ENCODE data around the gene SLC6A18. TPM values are rescaled to one million over a fixed set of nuclear protein-coding genes. Genes with fewer than 3 reads are reported as not detected.

SLC6A18 gene
- total RNA-seq, 1 donor from 2014 or later: not detected

DNA sequence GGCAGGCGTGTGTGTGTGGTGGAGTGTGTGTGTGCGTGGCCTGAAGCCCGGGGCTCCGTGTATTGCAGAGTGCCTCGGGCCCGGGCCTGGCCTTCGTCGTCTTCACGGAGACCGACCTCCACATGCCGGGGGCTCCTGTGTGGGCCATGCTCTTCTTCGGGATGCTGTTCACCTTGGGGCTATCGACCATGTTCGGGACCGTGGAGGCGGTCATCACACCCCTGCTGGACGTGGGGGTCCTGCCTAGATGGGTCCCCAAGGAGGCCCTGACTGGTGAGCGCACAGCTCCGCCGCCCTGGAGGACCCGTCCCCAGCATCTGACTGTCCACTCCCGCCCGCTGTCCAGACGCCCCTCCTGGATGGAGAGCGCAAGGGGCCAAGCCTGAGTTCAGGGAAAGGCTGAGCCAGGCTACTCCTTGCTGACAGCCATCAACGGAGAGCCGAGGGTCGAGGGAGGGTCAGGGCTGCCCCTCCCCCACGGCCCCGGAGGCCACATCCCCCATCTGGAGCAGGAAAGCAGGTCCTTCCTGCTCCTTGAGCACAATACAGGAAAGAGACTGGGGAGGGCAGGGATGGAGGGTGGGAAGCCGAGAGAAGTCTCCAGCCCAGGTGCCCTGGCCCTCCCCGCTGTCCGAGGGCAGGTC lies 18.4 kb downstream of the SLC6A18 start:
- ATAC-seq: no peak
- no peak for DNase-seq (ENCODE audit: low spot score)
- intact Hi-C loops (cut with DNase I): no loop called here

DNA sequence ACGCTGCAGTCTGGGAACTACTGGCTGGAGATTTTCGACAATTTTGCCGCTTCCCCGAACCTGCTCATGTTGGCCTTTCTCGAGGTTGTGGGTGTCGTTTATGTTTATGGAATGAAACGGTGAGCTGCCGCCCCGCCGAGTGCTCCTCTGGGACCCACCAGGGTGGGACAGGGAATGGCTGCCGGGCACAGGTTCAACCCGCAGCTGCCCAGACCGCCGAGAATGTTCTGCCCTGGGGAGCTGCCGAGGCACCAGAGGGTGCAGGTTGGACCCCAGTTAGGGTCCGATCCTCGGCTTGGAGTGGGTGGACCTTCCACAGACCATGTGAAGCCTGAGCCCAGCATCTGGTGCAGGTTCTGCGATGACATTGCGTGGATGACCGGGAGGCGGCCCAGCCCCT lies 19.1 kb downstream of the SLC6A18 start:
- intact Hi-C loops (cut with DNase I): no loop called here
- ATAC-seq (no peak), DNase-seq (ENCODE audit: low spot score) (no peak)

DNA sequence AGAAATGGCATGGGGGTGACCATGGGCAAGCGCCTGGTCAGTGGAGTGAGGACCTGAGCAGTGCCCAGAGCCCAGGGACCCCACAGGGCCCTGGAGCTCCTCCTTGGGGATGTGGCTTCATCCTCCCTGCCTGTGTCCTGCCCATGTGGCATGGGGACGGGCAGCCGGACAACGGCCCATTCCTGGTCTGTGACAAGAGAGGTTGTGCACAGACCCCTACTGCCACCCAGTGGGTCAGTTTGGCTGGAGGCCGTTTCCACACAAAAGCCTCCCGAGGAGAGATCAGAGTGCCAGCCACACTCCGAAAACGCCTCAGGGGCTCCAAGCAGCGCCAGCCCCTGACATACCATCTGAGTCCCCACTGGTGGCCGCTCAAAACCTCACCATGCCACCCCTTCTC lies 19.8 kb downstream of the SLC6A18 start:
- intact Hi-C loops (cut with DNase I): no loop called here
- ATAC-seq (no peak), DNase-seq (ENCODE audit: low spot score) (no peak)

GRCh38 chr5:1245905-1246576 lies 20.9 kb downstream of the SLC6A18 start:
- DNase-seq (ENCODE audit: low spot score): no peak

DNA sequence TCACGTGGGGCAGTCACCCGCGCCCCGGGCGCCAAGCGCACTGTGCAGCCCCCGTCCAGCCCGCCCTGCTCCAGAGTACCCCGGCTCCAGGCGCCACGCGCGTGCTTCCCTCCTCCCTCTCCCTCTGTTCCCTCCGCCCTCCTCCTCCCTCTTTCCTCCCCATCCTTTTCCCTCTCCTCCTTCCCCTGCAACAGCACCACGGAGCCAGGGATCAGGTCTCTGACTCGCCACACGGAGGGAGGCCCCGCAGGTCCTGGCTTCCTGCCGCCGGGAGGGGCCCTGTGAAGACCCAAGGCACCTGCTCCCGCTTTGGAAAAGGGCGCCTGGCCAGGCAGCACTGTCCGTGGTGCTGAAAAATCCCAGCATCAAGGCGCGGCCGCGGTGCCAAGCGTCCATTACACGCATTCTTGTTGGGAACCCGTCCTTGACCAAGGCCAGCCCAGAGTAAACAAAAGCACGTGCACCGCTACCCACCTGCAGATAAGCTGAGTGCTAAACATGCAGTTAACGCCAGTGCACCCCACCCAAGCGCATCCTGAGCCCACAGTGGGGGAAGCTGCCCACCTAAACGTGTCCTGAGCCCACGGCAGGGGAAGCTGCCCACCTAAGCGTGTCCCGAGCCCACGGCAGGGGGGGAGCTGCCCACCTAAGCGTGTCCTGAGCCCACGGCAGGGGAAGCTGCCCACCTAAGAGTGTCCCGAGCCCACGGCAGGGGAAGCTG lies 21.7 kb downstream of the SLC6A18 start:
- no peak for DNase-seq (ENCODE audit: low spot score)
- intact Hi-C loops (cut with DNase I): no loop called here
- ATAC-seq: no peak

More at GRCh38 chr5:1245905-1246576, 20.9 kb downstream of the SLC6A18 start:
- intact Hi-C loops (cut with DNase I): no loop called here
- no peak for ATAC-seq

DNA sequence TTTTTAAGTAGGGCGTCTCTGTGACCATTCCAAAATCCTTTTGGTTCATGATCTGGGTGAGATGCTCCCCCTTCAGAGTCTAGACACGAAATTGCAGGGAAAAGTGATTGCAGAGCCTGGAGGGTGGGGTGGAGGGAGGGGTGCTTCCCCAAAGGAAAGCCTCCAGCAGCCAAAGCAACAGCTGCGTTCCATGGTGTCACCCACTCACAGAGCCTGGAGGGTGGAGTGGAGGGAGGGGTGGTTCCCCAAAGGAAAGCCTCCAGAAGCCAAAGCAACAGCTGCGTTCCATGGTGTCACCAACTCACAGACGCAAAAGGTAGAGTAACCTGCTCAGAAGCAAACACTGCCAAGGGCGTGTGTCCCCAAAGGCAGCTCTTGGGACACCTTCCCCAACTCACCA lies 22.6 kb downstream of the SLC6A18 start:
- intact Hi-C loops (cut with DNase I): no loop called here

DNA sequence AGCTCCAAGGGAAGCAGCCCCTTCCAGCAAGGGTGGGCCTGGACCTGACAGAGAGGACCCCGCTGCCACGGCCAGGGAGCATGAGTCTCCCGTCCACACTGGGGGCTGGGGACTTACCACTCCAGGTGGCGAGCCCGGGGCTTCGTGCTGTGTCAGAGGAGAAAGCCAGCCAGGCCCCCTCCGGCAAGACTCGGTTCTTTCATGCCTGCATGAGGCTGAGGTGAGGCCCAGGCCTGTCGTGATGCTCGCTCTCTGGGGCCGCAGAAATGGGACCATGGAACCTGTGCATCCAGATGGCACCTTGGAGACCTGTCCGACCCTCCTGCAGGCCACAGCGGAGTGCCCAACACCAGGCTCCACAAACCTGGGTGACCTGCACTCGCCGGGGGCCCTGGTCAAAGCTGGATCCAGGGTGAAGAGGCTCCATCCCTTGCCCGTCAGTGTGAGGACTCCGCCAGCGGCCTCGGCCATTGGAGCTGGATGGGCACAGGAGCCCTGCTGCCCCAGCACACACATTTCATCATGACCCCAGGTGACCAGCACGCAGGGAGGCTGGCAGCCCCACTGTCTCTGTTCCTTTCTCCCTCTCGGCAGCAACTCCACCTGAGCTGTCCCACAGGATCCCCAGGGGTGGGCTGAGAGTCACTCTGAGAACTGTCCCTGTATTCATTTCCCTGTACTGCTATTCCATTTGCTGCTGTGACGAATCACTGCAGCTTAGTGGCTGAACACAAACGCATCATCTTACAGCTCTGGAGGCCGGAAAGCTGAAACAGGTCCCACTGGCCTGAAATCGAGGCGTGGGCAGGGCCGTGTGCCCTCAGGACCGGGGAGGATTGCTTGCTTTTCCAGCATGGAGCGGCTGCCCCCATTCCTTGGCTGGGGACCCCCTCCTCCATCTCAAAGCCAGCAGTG lies 24.4 kb downstream of the SLC6A18 start:
- ATAC-seq (no peak), DNase-seq (ENCODE audit: low spot score) (no peak)
- intact Hi-C loops (cut with DNase I): no loop called here

More for the DNA sequence above, 22.6 kb downstream of the SLC6A18 start:
- DNase-seq (ENCODE audit: low spot score) (no peak), ATAC-seq (no peak)

DNA sequence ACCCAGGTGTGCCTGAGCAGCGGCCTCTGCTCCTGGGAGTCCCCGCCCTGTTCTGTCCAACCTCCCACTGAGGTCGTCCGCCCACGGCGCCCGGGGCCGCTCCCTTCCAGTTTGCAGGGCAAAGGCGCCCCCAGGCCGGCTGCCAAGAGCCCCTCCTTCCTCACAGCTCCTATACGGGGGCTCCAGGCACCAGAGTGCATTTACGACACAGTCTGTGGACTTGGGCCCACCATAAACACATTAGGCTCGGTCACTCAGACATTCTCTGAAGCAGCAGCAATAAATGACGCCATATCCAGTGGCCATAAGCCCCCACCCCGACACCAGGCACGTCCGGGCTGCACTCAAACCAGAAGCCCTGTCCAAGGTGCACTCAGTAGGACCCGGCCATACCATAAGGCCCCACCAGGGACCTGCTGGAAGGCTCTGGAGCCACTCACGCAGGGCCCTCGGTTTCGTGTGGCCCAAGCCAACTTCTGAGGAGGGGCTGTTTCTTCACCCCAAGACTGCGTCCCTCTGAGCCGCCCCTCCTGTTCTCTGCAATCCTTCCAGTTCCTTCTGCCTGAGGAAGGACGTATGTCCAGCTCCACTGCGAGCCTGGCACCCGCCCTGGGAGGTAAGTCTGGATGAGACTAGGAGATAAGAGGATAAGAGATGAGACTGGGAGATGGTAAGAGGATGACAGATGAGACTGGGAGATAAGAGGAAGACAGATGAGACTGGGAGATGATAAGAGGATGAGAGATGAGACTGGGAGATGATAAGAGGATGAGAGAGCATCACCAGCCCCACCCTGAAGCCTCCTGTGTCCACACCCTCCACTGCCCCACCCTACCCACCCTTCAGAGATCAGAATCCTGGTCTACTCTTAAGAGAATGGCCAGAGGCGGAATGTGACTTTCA lies 26.7 kb downstream of the SLC6A18 start:
- no peak for ATAC-seq
- intact Hi-C loops (cut with DNase I): no loop called here
- no peak for DNase-seq (ENCODE audit: low spot score)

- ATAC-seq (no peak), DNase-seq (ENCODE audit: low spot score) (no peak)
- intact Hi-C loops (cut with DNase I): no loop called here
Measured at GRCh38 chr5:1252681-1253080, 27.5 kb downstream of the SLC6A18 start.

DNA sequence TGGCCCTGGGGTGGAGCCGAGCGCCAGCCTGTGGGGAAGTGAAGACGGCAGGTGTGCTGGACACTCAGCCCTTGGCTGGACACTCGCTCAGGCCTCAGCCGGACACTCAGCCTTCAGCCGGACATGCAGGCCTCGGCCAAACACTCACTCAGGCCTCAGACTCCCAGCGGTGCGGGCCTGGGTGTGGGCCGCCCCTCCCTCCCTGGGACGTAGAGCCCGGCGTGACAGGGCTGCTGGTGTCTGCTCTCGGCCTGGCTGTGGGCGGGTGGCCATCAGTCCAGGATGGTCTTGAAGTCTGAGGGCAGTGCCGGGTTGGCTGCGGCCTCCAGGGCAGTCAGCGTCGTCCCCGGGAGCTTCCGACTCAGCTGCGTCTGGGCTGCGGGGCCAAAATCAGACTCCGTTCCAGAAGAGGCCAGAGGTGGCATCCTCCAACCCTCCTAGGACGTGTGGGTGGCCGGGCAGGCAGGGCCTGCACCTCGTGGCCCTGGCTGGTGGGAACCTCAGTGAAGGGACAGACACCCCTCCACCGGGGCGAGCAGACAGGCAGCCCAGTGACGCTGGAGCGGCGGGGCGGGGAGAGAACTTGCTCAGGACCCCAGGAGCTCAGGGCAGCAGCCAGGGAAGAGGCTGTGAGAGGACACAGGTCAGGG lies 28.4 kb downstream of the SLC6A18 start:
- intact Hi-C loops (cut with DNase I): no loop called here
- DNase-seq (ENCODE audit: low spot score) (no peak), ATAC-seq (no peak)

DNA sequence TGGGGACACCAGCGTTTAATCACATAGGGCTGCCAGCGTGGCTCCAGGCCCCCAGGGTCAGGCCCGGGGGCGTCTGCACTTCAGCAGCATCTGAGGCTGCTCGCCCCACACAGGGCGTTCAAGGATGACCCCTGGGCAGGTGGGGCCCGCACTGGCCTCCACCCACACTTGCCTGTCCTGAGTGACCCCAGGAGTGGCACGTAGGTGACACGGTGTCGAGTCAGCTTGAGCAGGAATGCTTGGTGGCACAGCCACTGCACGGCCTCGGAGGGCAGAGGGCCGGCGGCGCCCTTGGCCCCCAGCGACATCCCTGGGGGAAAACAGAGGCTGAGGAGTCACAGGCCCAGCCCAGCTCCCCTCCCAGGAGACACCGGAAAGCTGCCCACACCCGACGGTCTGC lies 29.0 kb downstream of the SLC6A18 start:
- DNase-seq (ENCODE audit: low spot score) (no peak), ATAC-seq (no peak)
- intact Hi-C loops (cut with DNase I): no loop called here

DNA sequence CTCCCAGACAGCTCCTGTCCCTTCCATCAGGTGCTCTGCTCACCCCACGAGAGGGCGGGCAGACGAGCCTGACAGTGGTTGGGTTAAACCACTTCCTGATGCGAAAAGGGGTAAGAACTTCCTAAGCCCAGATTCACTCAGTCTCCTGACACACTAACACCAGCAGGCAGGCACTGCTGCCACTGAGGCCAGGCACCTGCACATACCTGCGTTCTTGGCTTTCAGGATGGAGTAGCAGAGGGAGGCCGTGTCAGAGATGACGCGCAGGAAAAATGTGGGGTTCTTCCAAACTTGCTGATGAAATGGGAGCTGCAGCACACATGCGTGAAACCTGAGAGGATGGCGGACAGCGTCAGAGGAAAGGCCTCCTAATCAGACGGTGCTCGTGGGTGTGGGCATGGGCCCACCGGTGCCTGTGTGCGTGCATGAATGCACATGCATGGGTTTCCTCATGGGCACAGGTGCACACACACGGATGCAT lies 29.9 kb downstream of the SLC6A18 start:
- DNase-seq (ENCODE audit: low spot score) (no peak), ATAC-seq (no peak)
- intact Hi-C loops (cut with DNase I): no loop called here

- intact Hi-C loops (cut with DNase I): no loop called here
- ATAC-seq (no peak), DNase-seq (ENCODE audit: low spot score) (no peak)
Measured at GRCh38 chr5:1256776-1257175, 31.6 kb downstream of the SLC6A18 start.

DNA sequence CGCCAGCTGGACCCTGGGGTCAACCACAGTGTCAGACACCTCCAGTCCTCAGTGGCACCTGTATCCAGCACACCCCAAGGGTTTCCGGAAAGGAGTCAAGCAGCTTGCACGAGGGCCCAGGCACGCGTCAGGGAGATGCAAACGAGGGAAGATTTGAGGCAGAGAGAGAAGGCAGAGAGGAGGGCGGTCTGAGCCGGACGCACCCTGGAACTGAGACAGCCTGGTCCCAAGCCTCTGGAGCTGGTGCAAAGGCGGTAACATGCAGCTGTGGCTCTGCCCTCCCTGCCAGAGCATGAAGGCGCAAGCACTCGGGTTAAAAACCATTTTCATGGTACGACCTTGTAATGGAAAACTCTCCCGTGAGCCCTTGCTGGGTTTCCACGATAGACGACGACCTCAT lies 32.2 kb downstream of the SLC6A18 start:
- ATAC-seq (no peak), DNase-seq (ENCODE audit: low spot score) (no peak)
- intact Hi-C loops (cut with DNase I): no loop called here

DNA sequence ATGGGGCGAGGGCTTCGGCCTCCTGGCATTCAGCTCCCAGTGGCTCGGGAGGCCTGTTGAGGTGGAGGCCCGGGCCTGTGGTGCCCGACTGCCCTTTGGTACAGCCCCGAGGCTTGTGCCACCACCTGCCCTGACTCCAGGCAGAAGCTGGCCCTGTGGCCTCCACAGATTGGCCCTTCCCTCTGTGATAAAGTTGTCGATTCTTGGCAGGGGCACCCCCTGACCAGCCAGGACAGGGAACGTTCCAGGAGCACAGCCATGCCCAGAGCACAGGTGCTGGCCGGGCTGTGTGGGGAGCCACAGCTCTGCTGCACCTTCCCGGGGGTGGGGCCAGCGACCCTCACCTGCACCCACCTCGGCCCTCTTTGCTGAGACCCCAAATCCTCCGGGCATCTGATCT lies 32.7 kb downstream of the SLC6A18 start:
- ATAC-seq (no peak), DNase-seq (ENCODE audit: low spot score) (no peak)
- intact Hi-C loops (cut with DNase I): no loop called here

- intact Hi-C loops (cut with DNase I): no loop called here
- DNase-seq (ENCODE audit: low spot score): no peak
- ATAC-seq: no peak
Measured at GRCh38 chr5:1259806-1260480, 34.8 kb downstream of the SLC6A18 start.

DNA sequence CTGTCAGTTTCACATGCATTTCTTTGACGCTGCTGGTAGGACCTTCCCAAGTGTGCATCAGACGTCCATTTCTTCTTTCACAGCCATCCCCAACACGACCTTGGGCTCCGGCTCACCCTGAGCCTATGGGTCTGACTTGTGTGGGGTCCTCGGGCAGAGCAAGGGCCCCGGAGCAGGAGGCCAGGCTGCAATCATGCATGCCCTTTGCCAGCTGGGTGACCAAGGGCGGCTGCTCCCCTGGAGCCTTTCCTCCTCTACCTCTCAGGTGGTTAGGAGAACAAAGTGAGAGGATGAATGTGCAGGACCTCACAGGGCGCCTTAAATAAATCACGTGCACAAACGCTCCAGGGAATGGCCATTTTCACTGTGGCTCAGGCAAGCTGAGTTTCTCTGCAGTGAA lies 36.5 kb downstream of the SLC6A18 start:
- ATAC-seq (no peak), DNase-seq (ENCODE audit: low spot score) (no peak)
- intact Hi-C loops (cut with DNase I): no loop called here
